Measurements from ENCODE around the gene MEGF6. TPM values are rescaled to one million over a fixed set of nuclear protein-coding genes. Genes with fewer than 3 reads are reported as not detected.

Gene MEGF6
- total and polyA plus RNA-seq, 11 donors: 1.9 to 16.2 (median 5.1) TPM

DNA sequence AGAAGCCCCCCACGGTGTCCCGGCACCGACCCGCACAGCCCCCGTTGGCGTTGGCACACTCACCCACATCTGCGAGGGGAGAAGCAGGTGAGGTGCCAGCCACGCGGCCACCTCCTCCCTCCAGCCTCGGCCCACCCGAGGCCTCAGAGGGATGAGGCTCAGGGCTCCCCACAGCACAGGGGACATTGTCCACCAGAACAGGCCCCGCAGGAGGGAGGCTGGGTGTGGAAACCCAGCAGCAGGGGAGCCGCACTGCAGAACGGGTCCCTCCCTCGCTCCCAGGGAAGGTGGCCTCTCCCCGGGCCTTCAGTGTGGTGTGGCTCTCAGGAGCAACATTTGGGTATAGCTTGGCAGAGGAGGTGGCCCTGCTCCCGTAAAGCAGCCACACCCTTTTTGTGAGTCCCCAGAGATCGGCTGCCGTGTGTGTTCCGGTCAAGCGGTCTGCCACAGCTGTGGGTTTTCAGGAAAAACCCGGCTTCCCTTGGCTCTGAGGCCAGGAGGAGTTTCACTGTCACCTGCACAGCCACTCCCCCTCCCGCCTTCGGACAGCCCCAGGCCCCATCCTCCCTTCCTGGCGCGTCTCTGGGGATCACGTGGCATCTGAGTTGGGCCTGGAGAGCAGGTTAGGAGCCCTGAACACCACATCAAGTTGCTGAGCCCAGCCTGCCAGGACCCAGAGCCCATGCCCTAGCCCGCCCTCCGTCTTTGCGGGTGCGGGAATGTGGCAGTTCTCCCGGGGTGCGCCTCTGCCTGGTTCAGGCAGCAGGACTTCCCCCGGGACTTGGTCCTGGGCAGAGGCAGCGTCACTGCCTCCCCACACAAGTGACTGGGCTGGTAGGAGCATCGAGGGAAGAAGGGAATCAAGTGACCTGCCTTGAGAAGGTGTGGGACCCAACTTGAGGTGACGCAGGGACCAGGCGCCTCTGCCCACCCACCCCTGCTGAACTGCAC lies 64.0 kb downstream of the MEGF6 start:
- no peaks in the 10 kb centered on the region for H3K9me3 ChIP-seq
- no peaks in the 10 kb centered on the region for H3K36me3 ChIP-seq
- intact Hi-C loops (cut with DNase I): loop anchor here in 1 of 10 donors (2.0 kb wide), 1 partner anchor 19 kb away; no protein-coding TSS in a partner anchor
- no peak overlapping the region for H3K27ac ChIP-seq
- peaks cover 0 to 37% (median 18%) of the 10 kb centered on the region in 12 donors for H3K4me1 ChIP-seq
- H3K4me3 ChIP-seq: no peak overlapping the region
- ATAC-seq (no peak), DNase-seq (no peak)
- WGBS, 4 donors: 63 to 81% (median 76%) methylated on average over 29 to 38 of the region's 38 CpGs
- H3K27me3 ChIP-seq: peaks cover 0 to 11% (median 0%) of the 10 kb centered on the region in 9 donors
- TF ChIP-seq POLR2A (IDR thresholded peaks at IDR 0.05): no peak
- TF ChIP-seq, protein P1, sequence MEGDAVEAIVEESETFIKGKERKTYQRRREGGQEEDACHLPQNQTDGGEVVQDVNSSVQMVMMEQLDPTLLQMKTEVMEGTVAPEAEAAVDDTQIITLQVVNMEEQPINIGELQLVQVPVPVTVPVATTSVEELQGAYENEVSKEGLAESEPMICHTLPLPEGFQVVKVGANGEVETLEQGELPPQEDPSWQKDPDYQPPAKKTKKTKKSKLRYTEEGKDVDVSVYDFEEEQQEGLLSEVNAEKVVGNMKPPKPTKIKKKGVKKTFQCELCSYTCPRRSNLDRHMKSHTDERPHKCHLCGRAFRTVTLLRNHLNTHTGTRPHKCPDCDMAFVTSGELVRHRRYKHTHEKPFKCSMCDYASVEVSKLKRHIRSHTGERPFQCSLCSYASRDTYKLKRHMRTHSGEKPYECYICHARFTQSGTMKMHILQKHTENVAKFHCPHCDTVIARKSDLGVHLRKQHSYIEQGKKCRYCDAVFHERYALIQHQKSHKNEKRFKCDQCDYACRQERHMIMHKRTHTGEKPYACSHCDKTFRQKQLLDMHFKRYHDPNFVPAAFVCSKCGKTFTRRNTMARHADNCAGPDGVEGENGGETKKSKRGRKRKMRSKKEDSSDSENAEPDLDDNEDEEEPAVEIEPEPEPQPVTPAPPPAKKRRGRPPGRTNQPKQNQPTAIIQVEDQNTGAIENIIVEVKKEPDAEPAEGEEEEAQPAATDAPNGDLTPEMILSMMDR (IDR thresholded peaks at IDR 0.05): no peak

DNA sequence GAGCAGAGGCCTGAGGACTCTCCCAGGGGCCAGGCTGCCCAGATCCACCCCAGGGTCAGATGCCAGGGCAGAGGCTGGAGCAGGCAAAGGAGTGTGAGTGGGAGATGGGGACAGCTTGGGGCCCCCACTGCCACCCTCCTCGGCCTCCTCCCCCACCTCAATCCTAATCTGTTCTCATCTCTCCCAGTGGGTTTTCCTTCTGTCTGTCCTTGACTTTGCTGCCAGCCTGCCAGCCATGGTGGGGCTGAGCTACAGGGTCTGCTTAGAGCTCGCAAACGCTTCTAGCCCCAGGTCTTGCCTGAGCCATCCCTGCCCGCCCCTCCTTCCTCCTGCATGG lies 65.3 kb downstream of the MEGF6 start:
- Histone ChIP-seq H3K9me3 (no peaks in the 10 kb centered on the region), H3K36me3 (no peaks in the 10 kb centered on the region), H3K27me3 (peaks cover 0 to 11% (median 0%) of the 10 kb centered on the region in 9 donors), H3K4me1 (peaks cover 0 to 47% (median 23%) of the 10 kb centered on the region in 12 donors), H3K4me3 (no peak overlapping the region), H3K27ac (no peak overlapping the region)
- TF ChIP-seq, protein P1 (IDR thresholded peaks at IDR 0.05): no peak
- TF ChIP-seq POLR2A (IDR thresholded peaks at IDR 0.05): no peak
- ATAC-seq (no peak), DNase-seq (no peak)
- 70 to 76% (median 72%) methylated on average over 4 of the region's 4 CpGs for WGBS, 4 donors
- intact Hi-C loops (cut with DNase I): no loop called here

DNA sequence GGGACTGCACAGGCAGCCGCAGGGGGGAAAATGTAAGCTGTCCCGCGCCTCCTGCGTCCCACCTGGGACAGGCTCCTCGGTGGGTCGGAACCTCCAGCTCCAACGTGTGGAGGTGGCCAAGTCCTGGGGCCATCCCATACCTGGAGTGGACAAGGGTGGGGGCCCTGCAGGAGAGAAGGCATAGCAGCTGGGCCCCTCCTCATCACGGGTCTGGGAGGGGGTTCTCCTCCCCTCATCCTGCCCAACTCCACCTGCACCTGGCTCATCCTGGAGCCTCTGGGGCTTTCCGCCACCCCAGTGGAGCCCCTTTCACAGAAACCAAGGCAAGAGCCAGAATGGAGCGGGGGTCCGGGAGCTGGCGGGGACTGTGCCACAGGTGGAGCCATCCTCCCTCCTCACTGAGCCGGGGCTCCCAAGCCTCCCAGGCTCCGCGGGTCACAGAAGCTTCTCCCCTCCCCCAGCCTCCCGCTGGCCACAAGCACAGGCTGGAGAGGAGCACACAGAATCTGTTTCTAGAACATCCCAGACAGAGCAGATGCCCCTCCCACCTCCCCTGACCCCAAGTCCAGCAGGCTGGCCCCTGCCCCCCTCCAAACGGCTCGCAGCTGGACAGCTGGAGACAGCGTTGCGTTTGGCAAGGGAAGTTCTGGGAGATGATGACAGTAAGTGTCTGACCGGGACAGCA lies 65.8 kb downstream of the MEGF6 start:
- intact Hi-C loops (cut with DNase I): no loop called here
- H3K27ac ChIP-seq: no peak overlapping the region
- H3K4me3 ChIP-seq: no peak overlapping the region
- H3K4me1 ChIP-seq: peaks cover 0 to 47% (median 23%) of the 10 kb centered on the region in 12 donors
- ATAC-seq: no peak
- peak in 1 of 5 donors; percentile 44 for DNase-seq
- H3K36me3 ChIP-seq: no peaks in the 10 kb centered on the region
- WGBS, 4 donors: 62 to 74% (median 68%) methylated on average over 9 to 21 of the region's 21 CpGs
- peaks cover 0 to 11% (median 0%) of the 10 kb centered on the region in 9 donors for H3K27me3 ChIP-seq
- no peaks in the 10 kb centered on the region for H3K9me3 ChIP-seq
- TF ChIP-seq, protein P1 (IDR thresholded peaks at IDR 0.05): no peak
- TF ChIP-seq POLR2A (IDR thresholded peaks at IDR 0.05): no peak

Data from heart left ventricle (tissue), 16 donors.